Activated T-helper 1 cell treated with anti-CD3 and anti-CD28 coated beads, Interleukin-12 subunit alpha, Interleukin-12 subunit beta, Interleukin-2, Interleukin-4 antibody, amounts not matched to agents 30 ng/mL and 10 ng/mL and 1 ng/mL, durations not matched to agents 14 hours and 24 hours and 36 hours (primary cell): ENCODE measurements around the gene P2RX7. TPM values are rescaled to one million over a fixed set of nuclear protein-coding genes. Genes with fewer than 3 reads are reported as not detected.
A peak's percentile ranks its signal among the peaks of the same experiment; 100 is the strongest.

ENCODE experiments used
- DNase-seq: peaks from one replicate; pipeline ENCODE4 v3.0.0; 2021; ENCODE audit warnings: low spot score
- H3K27ac Mint-ChIP-seq: one replicate; pipeline ENCODE4 v1.8.0; 2021; ENCODE audit warnings: mild to moderate bottlenecking, mixed read lengths
- H3K27me3 Mint-ChIP-seq: one replicate; pipeline ENCODE4 v1.8.0; 2022; ENCODE audit warnings: mild to moderate bottlenecking, moderate library complexity, mixed read lengths; ENCODE audit not compliant: insufficient read depth
- H3K36me3 Mint-ChIP-seq: one replicate; pipeline ENCODE4 v1.8.0; 2021; ENCODE audit warnings: low read depth, mixed read lengths
- H3K4me1 Mint-ChIP-seq: one replicate; pipeline ENCODE4 v1.8.0; 2021; ENCODE audit warnings: low read depth, mixed read lengths
- H3K4me3 Mint-ChIP-seq: one replicate; pipeline ENCODE4 v1.8.0; 2021; ENCODE audit warnings: mild to moderate bottlenecking, moderate library complexity, mixed read lengths
- H3K9me3 Mint-ChIP-seq: one replicate; pipeline ENCODE4 v1.8.0; 2021; ENCODE audit warnings: mixed read lengths
- intact Hi-C: fragments of 100-400 bp; cut with micrococcal nuclease; formaldehyde crosslinking; loops from one replicate; pipeline ENCODE4 v1.15.1; 2024
- total RNA-seq: library from RNA; stranded (reverse); gene quantifications from 2 replicates; pipeline ENCODE4 v1.2.3, GENCODE V29; 2022

P2RX7 gene
- total RNA-seq, 1 donor from 2014 or later = 8.0 TPM

DNA sequence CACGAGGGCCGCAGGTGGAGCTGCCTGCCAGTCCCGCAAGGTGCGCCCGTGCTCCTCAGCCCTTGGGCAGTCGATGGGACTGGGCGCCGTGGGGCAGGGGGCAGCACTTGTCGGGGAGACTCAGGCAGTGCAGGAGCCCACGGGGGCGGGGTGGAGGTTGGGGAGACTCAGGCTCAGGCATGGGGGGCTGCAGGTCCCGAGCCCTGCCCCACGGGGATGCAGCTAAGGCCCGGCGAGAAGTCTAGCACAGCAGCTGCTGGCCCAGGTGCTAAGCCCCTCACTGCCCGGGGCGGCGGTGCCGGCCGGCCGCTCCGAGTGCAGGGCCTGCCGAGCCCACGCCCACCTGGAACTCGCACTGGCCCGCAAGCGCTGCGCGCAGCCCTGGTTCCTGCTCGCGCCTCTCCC lies 39.2 kb upstream of the P2RX7 start:
- H3K4me3 Mint-ChIP-seq = no peak overlapping the region
- H3K27ac Mint-ChIP-seq = no peak overlapping the region
- H3K27me3 Mint-ChIP-seq = no peaks in the 10 kb centered on the region
- DNase-seq = no peak
- no peaks in the 10 kb centered on the region for H3K9me3 Mint-ChIP-seq
- peaks cover 40% of the 10 kb centered on the region for H3K4me1 Mint-ChIP-seq
- intact Hi-C loops = loop anchor here (10.0 kb wide), 2 partner anchors 379 to 449 kb away; partner anchors contain the start of genes CABP1 and UNC119B
- H3K36me3 Mint-ChIP-seq = no peaks in the 10 kb centered on the region

DNA sequence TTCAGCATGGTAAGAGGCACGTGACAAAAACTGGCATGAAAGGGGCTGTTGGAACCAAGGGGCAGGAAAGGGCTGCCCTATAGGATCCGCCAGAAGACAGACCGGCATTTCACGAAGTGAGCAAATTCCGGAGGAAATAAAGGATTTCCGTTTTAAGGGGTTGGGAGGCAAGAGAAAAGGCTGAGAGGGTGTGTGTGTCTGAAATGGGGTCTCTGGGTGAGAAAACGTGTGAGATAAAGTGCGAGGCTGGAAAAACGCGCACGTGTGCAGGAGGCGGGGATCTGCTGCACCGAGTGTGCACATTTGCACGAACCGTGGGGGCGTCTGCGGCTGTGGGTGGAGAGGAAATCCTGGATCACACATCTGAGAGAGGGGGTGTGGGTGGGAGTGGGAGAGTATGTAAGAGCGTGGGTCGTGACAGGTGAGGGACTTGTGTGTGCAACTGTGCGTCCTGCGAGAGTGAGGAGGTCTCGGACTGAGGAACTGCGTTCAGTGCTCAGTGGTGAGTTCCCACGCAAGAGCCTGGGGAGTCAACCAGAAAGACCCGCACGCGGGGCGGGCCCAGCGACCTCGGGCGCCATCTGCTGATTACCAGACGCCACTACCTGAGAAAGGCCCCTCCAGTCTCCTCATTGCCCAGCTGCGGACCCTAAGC lies 37.0 kb upstream of the P2RX7 start:
- H3K4me1 Mint-ChIP-seq = peaks cover 33% of the 10 kb centered on the region

DNA sequence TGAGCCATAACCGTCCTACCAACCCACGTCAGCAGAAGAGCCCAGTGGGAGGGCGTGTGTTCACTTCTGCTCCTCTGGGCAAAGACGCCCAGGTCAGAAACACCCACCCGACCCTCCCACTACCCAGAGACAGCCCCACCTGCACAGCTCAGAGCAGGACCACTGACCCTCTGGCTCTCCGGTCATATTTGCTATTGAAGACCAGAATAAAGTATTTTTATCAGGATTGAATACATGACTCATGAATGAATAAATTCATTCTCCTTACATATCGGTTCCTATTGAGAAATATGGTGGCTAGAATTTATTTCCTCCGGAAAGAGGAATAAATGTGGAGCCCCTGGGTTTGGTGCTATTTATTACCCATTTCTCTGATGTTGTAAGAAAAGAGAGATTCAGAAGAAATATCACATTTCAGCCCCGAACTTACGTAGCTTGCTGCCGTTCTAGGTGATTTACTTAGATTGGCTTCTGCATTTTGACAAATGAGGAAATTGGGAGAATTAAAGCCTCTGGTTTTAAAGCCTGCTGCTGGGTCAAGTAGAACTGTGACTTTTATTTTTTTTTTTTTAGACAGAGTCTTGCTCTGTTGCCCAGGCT lies 36.4 kb upstream of the P2RX7 start:
- Mint-ChIP-seq H3K36me3 (no peaks in the 10 kb centered on the region), H3K4me1 (peaks cover 33% of the 10 kb centered on the region), H3K9me3 (peaks cover 7% of the 10 kb centered on the region), H3K27ac (no peak overlapping the region), H3K27me3 (peaks cover 4% of the 10 kb centered on the region), H3K4me3 (peak overlapping the region; percentile 82)
- DNase-seq = no peak
- intact Hi-C loops = loop anchor here (1.0 to 10.0 kb wide), 7 partner anchors 36 to 513 kb away; partner anchors contain the start of genes CABP1, SPPL3 and UNC119B

More for the DNA sequence above, 37.0 kb upstream of the P2RX7 start:
- intact Hi-C loops = loop anchor here (1.0 to 10.0 kb wide), 7 partner anchors 35 to 513 kb away; partner anchors contain the start of genes CABP1, SPPL3 and UNC119B
- Mint-ChIP-seq H3K4me3 (peak overlapping the region; percentile 82), H3K36me3 (no peaks in the 10 kb centered on the region), H3K27me3 (peaks cover 4% of the 10 kb centered on the region), H3K9me3 (peaks cover 7% of the 10 kb centered on the region), H3K27ac (peak overlapping the region; percentile 61)
- peak; percentile 74 for DNase-seq

DNA sequence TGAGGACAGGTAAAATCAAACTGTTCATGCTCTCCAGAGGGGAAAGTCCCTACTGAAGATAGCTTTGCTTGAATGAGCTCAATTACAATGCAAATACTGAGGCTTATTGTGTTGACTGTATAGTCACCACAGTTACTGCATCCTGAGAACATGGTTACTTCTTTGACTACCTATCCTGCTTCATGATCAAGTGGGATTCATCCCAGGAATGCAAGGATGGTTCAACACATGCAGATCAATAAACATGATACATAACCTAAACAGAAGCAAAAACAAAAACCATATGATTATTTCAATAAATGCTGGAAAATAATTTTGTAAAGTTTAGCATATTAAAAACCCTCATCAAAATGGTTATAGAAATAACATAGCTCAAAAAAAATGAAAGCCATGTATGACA lies 32.9 kb upstream of the P2RX7 start:
- Mint-ChIP-seq H3K36me3 (no peaks in the 10 kb centered on the region), H3K27me3 (peaks cover 7% of the 10 kb centered on the region), H3K27ac (no peak overlapping the region), H3K4me3 (no peak overlapping the region), H3K9me3 (peaks cover 8% of the 10 kb centered on the region), H3K4me1 (peaks cover 16% of the 10 kb centered on the region)
- intact Hi-C loops = loop anchor here (5.0 to 10.0 kb wide), 3 partner anchors 197 to 455 kb away; partner anchors contain the start of genes CABP1, SPPL3 and UNC119B
- no peak for DNase-seq

DNA sequence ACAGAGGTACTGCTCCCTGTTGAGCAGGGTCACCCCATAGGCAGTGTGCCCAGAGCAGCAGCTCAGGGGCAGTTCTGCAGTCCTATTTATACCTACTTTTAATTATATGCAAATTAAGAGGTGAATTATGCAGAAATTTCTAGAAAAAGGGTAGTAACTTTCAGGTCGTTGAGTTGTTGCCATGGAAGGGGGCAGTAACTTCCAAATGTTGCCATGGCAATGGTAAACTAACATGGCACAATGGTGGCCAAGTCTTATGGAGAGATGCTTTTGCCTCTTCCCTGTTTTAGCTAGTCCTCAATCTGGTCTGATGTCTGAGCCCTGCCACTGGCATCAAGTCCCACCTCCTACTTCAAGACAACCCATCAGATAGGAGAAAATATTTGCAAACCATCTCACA lies 30.4 kb upstream of the P2RX7 start:
- no peak overlapping the region for H3K4me3 Mint-ChIP-seq
- peaks cover 11% of the 10 kb centered on the region for H3K27me3 Mint-ChIP-seq
- intact Hi-C loops = no loop called here
- H3K27ac Mint-ChIP-seq = no peak overlapping the region
- no peak for DNase-seq
- H3K36me3 Mint-ChIP-seq = no peaks in the 10 kb centered on the region
- H3K4me1 Mint-ChIP-seq = no peaks in the 10 kb centered on the region
- peaks cover 11% of the 10 kb centered on the region for H3K9me3 Mint-ChIP-seq

DNA sequence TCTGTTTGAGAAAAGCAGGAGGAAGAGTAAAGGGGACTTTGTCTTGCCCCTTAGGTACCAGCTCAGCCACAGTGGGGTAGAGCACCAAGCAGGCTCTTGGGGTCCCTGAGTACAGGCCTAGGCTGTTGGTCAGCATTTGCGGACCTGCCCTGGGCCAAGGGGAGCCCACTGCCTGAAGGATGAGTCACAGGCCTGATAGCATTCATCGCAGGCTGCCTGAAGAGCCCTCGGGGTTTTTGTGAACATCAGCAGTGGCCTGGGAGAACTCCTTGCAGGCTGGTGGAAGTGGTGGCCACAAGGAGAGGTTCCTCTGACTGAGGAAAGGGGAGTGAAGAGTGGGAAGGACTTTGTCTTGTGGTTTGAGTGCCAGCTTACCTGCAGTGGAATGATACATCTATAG lies 25.0 kb upstream of the P2RX7 start:
- Mint-ChIP-seq H3K4me3 (no peak overlapping the region), H3K36me3 (no peaks in the 10 kb centered on the region), H3K9me3 (peaks cover 5% of the 10 kb centered on the region), H3K4me1 (peaks cover 8% of the 10 kb centered on the region), H3K27ac (no peak overlapping the region), H3K27me3 (peaks cover 6% of the 10 kb centered on the region)
- DNase-seq = no peak
- intact Hi-C loops = no loop called here

DNA sequence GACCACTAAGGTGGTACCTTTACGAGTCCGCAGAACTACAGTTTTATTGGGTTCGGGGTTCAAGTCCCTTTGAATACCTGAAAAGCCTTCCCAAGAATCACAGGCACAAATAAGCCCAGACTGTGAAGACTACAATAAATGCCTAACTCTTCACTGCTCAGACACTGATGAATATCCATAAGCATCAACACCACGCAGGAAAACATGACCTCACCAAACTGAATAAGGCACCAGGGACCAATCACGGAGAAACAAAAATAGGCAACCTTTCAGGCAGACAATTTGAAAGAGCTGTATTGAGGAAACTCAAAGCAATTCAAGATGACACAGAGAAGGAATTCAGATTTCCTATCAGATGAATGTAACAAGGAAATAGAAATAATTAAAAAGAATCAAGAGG lies 24.2 kb upstream of the P2RX7 start:
- no peak overlapping the region for H3K27ac Mint-ChIP-seq
- peaks cover 8% of the 10 kb centered on the region for H3K4me1 Mint-ChIP-seq
- H3K36me3 Mint-ChIP-seq = no peaks in the 10 kb centered on the region
- intact Hi-C loops = no loop called here
- H3K27me3 Mint-ChIP-seq = peaks cover 6% of the 10 kb centered on the region
- H3K4me3 Mint-ChIP-seq = no peak overlapping the region
- no peak for DNase-seq
- peaks cover 5% of the 10 kb centered on the region for H3K9me3 Mint-ChIP-seq

DNA sequence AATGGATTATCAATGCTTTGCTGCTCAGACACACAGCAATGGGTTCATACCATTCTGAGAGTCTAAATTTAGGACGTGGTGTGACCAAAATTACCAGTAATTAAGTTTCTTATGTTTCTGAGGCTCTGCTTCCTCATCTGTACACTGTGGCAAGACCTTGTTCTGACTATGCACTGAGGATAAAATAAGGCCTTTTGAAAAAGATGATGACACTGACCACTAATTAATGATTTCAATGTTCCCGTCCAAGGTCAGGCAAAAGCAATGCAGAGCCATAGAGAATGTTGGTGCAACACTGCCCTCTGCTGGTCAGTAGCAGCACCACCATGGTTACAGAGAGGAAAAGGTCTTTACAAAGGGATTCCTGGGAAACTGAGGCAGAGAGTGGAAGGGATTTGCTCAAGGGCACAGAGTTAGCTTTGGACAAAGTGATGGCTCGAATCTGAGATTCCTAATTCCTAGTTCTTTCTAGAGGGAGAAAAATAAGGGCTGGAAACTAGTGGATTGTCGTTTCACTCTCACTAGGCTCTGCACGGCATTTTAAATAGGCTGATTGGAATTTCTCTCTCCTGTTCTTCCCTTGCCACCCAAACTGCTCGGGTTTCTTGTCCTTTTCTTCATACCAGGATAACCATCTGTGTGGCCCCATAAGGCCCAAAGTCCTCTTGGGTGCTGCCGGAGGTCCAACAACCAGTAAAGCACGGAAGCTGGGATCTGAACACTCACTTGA lies 22.3 kb upstream of the P2RX7 start:
- H3K4me1 Mint-ChIP-seq = peaks cover 8% of the 10 kb centered on the region
- intact Hi-C loops = loop anchor here (1.0 to 10.0 kb wide), 8 partner anchors 19 to 526 kb away; no protein-coding TSS in a partner anchor
- H3K27me3 Mint-ChIP-seq = peaks cover 4% of the 10 kb centered on the region
- no peaks in the 10 kb centered on the region for H3K36me3 Mint-ChIP-seq
- peak overlapping the region; percentile 21 for H3K27ac Mint-ChIP-seq
- DNase-seq = peak; percentile 40
- H3K4me3 Mint-ChIP-seq = no peak overlapping the region
- no peaks in the 10 kb centered on the region for H3K9me3 Mint-ChIP-seq

DNA sequence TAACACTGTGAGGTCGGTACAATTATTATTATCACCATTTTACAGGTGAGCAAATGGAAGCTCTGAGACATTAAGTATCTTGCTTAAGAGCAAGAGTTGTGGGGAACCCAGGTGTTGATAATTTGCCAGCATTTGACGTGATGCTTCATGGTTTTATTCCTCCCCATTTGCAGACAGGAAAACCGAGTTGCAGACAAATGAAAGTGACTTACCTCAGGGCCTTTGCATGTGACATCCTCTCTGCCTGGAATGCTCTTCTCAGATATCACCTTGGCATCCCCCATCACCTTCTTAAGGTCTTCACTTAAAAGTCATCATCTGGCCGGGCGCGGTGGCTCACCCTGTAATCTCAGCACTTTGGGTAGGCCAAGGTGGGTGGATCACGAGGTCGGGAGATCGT lies 21.0 kb upstream of the P2RX7 start:
- intact Hi-C loops = loop anchor here (5.0 to 10.0 kb wide), 2 partner anchors 317 to 464 kb away; no protein-coding TSS in a partner anchor
- Mint-ChIP-seq H3K4me1 (peaks cover 8% of the 10 kb centered on the region), H3K9me3 (no peaks in the 10 kb centered on the region), H3K4me3 (no peak overlapping the region), H3K36me3 (no peaks in the 10 kb centered on the region), H3K27me3 (no peaks in the 10 kb centered on the region), H3K27ac (no peak overlapping the region)
- no peak for DNase-seq

DNA sequence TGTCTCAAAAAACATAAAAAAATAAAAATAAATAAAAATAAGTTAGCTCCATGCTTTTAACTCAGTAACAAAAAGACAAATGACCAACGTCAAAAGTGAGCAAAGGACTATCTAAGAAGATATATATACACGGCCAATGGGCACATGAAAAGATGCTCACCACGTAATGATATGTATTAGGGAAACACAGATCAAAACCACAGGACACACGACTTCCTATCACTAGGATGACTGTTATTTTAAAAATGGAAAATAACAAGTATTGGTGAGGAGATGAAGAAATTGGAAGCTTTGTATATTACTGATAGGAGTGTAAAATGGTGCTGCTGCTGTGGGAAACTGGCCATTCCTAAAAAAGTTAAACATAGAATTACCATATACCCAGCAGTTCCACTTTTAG lies 20.2 kb upstream of the P2RX7 start:
- no peaks in the 10 kb centered on the region for H3K9me3 Mint-ChIP-seq
- no peaks in the 10 kb centered on the region for H3K27me3 Mint-ChIP-seq
- no peaks in the 10 kb centered on the region for H3K36me3 Mint-ChIP-seq
- DNase-seq = no peak
- H3K4me3 Mint-ChIP-seq = no peak overlapping the region
- intact Hi-C loops = loop anchor here (5.0 to 10.0 kb wide), 2 partner anchors 318 to 465 kb away; no protein-coding TSS in a partner anchor
- H3K27ac Mint-ChIP-seq = no peak overlapping the region
- H3K4me1 Mint-ChIP-seq = peaks cover 8% of the 10 kb centered on the region

DNA sequence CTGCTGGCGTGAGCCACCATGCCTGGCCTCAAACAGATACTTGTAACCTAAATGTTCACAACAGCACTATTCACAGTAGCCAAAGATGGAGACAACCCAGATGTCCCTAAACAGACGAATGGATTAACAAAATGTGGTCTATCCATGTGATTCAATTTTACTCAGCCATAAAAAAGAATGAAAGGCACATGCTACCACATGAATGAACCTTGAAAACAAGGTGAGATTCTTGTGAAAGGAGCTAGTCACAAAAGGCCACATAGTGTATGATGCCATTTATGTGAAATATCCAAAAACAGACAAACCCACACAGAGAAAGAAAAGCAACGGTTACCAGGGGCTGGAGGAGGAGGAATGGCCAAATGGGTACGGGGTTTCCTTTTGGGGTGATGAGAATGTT lies 19.6 kb upstream of the P2RX7 start:
- Mint-ChIP-seq H3K36me3 (no peaks in the 10 kb centered on the region), H3K27me3 (no peaks in the 10 kb centered on the region), H3K4me3 (no peak overlapping the region), H3K27ac (no peak overlapping the region), H3K4me1 (peaks cover 8% of the 10 kb centered on the region), H3K9me3 (no peaks in the 10 kb centered on the region)
- intact Hi-C loops = loop anchor here (5.0 to 10.0 kb wide), 2 partner anchors 318 to 466 kb away; no protein-coding TSS in a partner anchor
- no peak for DNase-seq

DNA sequence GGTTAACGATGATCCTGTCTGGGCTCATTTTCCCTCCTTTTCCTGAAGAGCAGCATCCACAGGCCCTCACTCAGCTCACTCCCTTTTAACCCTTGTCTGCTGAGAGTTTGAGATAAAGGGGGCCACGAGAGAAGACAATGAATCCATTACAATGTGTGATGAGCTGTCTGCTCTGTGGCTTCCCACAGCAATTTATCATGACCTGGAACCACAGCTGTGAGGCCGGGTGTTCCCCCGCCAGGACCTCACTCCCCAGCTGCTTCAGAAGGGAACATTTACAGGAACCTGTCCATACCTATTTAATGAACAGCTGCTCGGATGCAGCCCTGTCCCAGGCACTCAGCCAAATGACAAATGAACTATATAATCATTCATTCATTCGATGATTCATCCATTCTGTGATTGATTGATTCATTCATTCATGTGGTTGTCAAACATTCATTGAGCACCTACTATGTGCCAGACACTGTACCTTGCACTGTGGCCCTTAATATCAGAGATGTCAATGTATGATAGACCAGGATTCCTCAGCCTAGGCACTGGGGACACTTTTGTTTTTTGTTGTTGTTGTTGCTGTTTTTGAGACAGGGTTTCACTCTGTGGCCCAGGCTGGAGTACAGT lies 18.5 kb upstream of the P2RX7 start:
- no peak for DNase-seq
- no peaks in the 10 kb centered on the region for H3K36me3 Mint-ChIP-seq
- H3K4me1 Mint-ChIP-seq = peaks cover 8% of the 10 kb centered on the region
- intact Hi-C loops = loop anchor here (5.0 to 10.0 kb wide), 2 partner anchors 319 to 467 kb away; no protein-coding TSS in a partner anchor
- H3K27me3 Mint-ChIP-seq = peaks cover 2% of the 10 kb centered on the region
- H3K27ac Mint-ChIP-seq = no peak overlapping the region
- no peak overlapping the region for H3K4me3 Mint-ChIP-seq
- H3K9me3 Mint-ChIP-seq = no peaks in the 10 kb centered on the region
